HG02588 (cell line): ENCODE measurements around the gene LOXHD1.

ENCODE experiments used
- ATAC-seq: cut with Tn5 transposase; IDR thresholded peaks from one replicate; pipeline ENCODE4 v1.9.1; 2021; ENCODE audit warnings: mild to moderate bottlenecking, moderate library complexity; ENCODE audit not compliant: unreplicated experiment

LOXHD1 gene

GRCh38 chr18:46546111-46546640, 110.8 kb downstream of the LOXHD1 start:
- no peak for ATAC-seq

- no peak for ATAC-seq
These were observed 114.5 kb downstream of the LOXHD1 start for GRCh38 chr18:46542545-46542944.

- no peak for ATAC-seq
These were observed 115.3 kb downstream of the LOXHD1 start for GRCh38 chr18:46541626-46542189.

GRCh38 chr18:46538376-46538775, 118.6 kb downstream of the LOXHD1 start:
- ATAC-seq: no peak

- ATAC-seq: no peak
These were observed 120.7 kb downstream of the LOXHD1 start for GRCh38 chr18:46536215-46536874.

GRCh38 chr18:46531482-46531881, 125.5 kb downstream of the LOXHD1 start:
- no peak for ATAC-seq

GRCh38 chr18:46528037-46528436, 129.0 kb downstream of the LOXHD1 start:
- ATAC-seq: no peak

GRCh38 chr18:46519870-46520269, 137.2 kb downstream of the LOXHD1 start:
- no peak for ATAC-seq

GRCh38 chr18:46518438-46518837, 138.6 kb downstream of the LOXHD1 start:
- no peak for ATAC-seq

GRCh38 chr18:46516555-46516954, 140.5 kb downstream of the LOXHD1 start:
- ATAC-seq: no peak

- no peak for ATAC-seq
These were observed 146.6 kb downstream of the LOXHD1 start for GRCh38 chr18:46510386-46510785.

GRCh38 chr18:46509530-46509929, 147.5 kb downstream of the LOXHD1 start:
- ATAC-seq: no peak

GRCh38 chr18:46506974-46507586, 149.9 kb downstream of the LOXHD1 start:
- ATAC-seq: no peak

- ATAC-seq: no peak
These were observed 154.6 kb downstream of the LOXHD1 start for GRCh38 chr18:46502444-46502843.

GRCh38 chr18:46497129-46497528, 159.9 kb downstream of the LOXHD1 start:
- no peak for ATAC-seq

- ATAC-seq: no peak
These were observed 168.4 kb downstream of the LOXHD1 start for GRCh38 chr18:46488471-46489213.

GRCh38 chr18:46485675-46486194, 171.3 kb downstream of the LOXHD1 start:
- ATAC-seq: no peak

GRCh38 chr18:46484971-46485370, 172.0 kb downstream of the LOXHD1 start:
- ATAC-seq: no peak

- ATAC-seq: no peak
These were observed 174.2 kb downstream of the LOXHD1 start for GRCh38 chr18:46482831-46483230.

GRCh38 chr18:46481847-46482245, 175.2 kb downstream of the LOXHD1 start:
- no peak for ATAC-seq
